NCI-H1694 (cell line): Measurements from ENCODE around the gene BTN1A1.
A peak's percentile ranks its signal among the peaks of the same experiment; 100 is the strongest.
"Not testable (repeated sequence)": the region's sequence is repeated elsewhere in the genome, so short reads cannot be mapped to it uniquely, and the experiment has no call there.

Experiments
- DNase-seq: peaks from one replicate; lab custom pipeline; 2025; lab: John Stamatoyannopoulos, UW

The BTN1A1 gene

GRCh38 chr6:26537846-26538571, 37.9 kb downstream of the BTN1A1 start, which contains the start of gene HMGN4:
Gene HMGN4 (plus strand): TSS chr6:26538366. CDS start chr6:26545207, 6,841 bp downstream.
- peak; percentile 85 for DNase-seq

- DNase-seq, result no peak
Observed at GRCh38 chr6:26538572-26538902, 38.4 kb downstream of the BTN1A1 start.

- no peak for DNase-seq
Observed at GRCh38 chr6:26539071-26539615, 39.0 kb downstream of the BTN1A1 start.

- no peak for DNase-seq
Observed at GRCh38 chr6:26541579-26541978, 41.5 kb downstream of the BTN1A1 start.

- peak; percentile 6 for DNase-seq
Observed at GRCh38 chr6:26543953-26544352, 43.9 kb downstream of the BTN1A1 start.

- DNase-seq, result no peak
Observed at GRCh38 chr6:26544473-26544872, 44.4 kb downstream of the BTN1A1 start.

GRCh38 chr6:26545627-26546026, 45.5 kb downstream of the BTN1A1 start:
- no peak for DNase-seq

GRCh38 chr6:26547363-26547762, 47.3 kb downstream of the BTN1A1 start:
- DNase-seq, result not testable (repeated sequence)

GRCh38 chr6:26550250-26550993, 50.3 kb downstream of the BTN1A1 start:
- DNase-seq, result no peak

- no peak for DNase-seq
Observed at GRCh38 chr6:26552205-26552604, 52.1 kb downstream of the BTN1A1 start.

- no peak for DNase-seq
Observed at GRCh38 chr6:26552640-26553188, 52.6 kb downstream of the BTN1A1 start.

- peak; percentile 80 for DNase-seq
Observed at GRCh38 chr6:26553264-26553634, 53.1 kb downstream of the BTN1A1 start.

GRCh38 chr6:26553635-26554446, 53.7 kb downstream of the BTN1A1 start:
- peak; percentile 88 for DNase-seq

- no peak for DNase-seq
Observed at GRCh38 chr6:26554447-26554696, 54.3 kb downstream of the BTN1A1 start.

- DNase-seq, result peak; percentile 71
Observed at GRCh38 chr6:26554697-26555504, 54.8 kb downstream of the BTN1A1 start.

GRCh38 chr6:26555505-26556262, 55.6 kb downstream of the BTN1A1 start:
- peak; percentile 40 for DNase-seq

- DNase-seq, result peak; percentile 84
Observed at GRCh38 chr6:26556263-26557070, 56.4 kb downstream of the BTN1A1 start.
